ENCODE data around the gene TECPR2. TPM values are rescaled to one million over a fixed set of nuclear protein-coding genes. Genes with fewer than 3 reads are reported as not detected.
A peak's percentile ranks its signal among the peaks of the same experiment; 100 is the strongest.
"Not testable (repeated sequence)": the region's sequence is repeated elsewhere in the genome, so short reads cannot be mapped to it uniquely, and the experiment has no call there.

The TECPR2 gene
- total RNA-seq, 2 experiments from 2014 or later, result 6.2 to 7.0 TPM

DNA sequence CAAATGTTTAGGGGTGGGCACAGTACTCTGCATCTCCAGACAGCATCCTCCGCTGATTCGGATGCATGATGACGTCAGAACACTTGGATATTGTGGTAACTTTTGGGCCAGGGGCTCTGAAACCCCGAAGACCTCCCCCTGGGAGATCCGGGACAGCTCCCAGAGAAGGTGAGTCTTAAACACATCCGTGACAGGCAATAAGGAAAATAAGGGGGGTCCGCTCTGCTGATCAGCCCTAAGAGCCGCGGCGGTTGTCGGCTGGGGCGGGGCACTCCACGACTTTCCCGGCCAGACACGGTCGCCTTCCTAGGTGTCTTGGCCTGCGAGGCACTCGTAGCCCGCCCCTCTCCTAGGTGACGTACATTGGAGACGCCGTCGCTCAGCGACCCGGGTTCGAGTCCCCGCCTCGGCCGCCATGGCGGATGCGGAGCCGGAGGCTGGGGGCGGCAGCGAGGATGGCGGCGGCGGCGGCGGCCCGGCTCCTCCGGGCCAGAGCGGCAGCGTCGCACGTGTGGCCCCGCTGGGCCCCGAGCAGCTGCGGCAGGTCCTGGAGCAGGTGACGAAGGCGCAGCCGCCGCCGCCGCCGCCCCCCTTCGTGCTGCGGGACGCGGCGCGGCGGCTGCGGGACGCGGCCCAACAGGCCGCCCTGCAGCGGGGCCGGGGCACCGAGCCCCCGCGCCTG lies 43.2 kb upstream of the TECPR2 start, which contains the start of gene ZNF839:
Gene ZNF839, plus strand, starts transcription at position 396 of the 682 bp plus-strand sequence. Its CDS starts 20 bp downstream, at position 416.
- Mint-ChIP-seq H3K36me3 (peaks cover 4% of the 10 kb centered on the region), H3K27ac (peak within 1 kb of the TSS; percentile 98), H3K9me3 (no peaks in the 10 kb centered on the region), H3K4me1 (ENCODE audit: low read depth) (peaks cover 47% of the 10 kb centered on the region), H3K4me3 (peak within 1 kb of the TSS; percentile 95), H3K27me3 (no peaks in the 10 kb centered on the region)
- peak; percentile 96 for DNase-seq
- CTCF ChIA-PET, result no interaction called here
- POLR2A ChIA-PET, result interaction anchor here (0.6 to 3.1 kb wide), 5 partner anchors 15 to 43 kb away, joined by 3 to 16 read pairs (median 3); partner anchors contain the start of genes CINP, MOK and TECPR2
- intact Hi-C loops (cut with micrococcal nuclease), result loop anchor here (1.0 to 5.0 kb wide), 8 partner anchors 43 to 612 kb away; partner anchors contain the start of genes CINP, DYNC1H1, PPP2R5C and RCOR1

DNA sequence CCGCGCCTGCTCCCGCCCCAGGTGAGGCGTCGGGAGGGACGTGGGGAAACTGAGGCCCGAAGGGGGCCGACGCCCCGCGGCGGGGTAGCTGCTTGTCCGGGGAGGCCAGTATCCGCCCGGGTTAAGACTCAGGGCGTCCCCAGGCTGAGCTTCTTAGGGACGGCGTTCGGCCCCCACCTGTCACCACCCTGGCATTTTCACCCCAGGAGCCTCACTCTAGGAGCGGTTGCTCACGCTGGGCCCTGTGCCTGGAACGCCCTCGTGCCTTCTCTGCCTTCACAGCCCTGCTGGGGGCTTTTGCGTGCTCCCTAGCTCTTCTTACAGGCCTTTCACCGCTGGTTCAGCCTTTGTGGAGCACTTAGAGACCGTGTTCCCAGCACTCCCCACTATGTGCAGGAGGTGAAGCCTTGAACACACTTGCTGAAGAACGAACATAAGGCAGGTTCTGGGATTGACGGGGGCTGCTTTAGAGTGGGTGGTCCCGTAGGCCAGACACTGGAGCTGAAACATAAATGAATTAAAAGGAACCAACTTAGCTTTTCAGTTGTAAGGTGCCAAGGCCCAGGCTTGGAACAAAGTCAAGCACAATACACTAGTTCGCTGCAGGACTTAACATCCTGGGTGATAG lies 42.6 kb upstream of the TECPR2 start:
- peak; percentile 41 for DNase-seq
- H3K4me3 Mint-ChIP-seq, result peak overlapping the region; percentile 88
- H3K9me3 Mint-ChIP-seq, result no peaks in the 10 kb centered on the region
- H3K36me3 Mint-ChIP-seq, result peaks cover 4% of the 10 kb centered on the region
- intact Hi-C loops (cut with micrococcal nuclease), result no loop called here
- no peaks in the 10 kb centered on the region for H3K27me3 Mint-ChIP-seq
- POLR2A ChIA-PET, result interaction anchor here (0.6 to 3.1 kb wide), 4 partner anchors 15 to 42 kb away, joined by 3 to 16 read pairs (median 4); partner anchors contain the start of genes CINP, MOK and TECPR2
- CTCF ChIA-PET, result interaction anchor here (0.7 to 1.6 kb wide), 4 partner anchors 15 to 234 kb away, joined by 3 to 4 read pairs (median 3); partner anchors contain the start of gene MOK
- H3K4me1 Mint-ChIP-seq (ENCODE audit: low read depth), result peaks cover 41% of the 10 kb centered on the region
- peak overlapping the region; percentile 88 for H3K27ac Mint-ChIP-seq

- intact Hi-C loops (cut with micrococcal nuclease), result no loop called here
- Mint-ChIP-seq H3K27me3 (no peaks in the 10 kb centered on the region), H3K4me1 (ENCODE audit: low read depth) (peaks cover 38% of the 10 kb centered on the region), H3K27ac (peak overlapping the region; percentile 88), H3K9me3 (no peaks in the 10 kb centered on the region), H3K4me3 (peak overlapping the region; percentile 88), H3K36me3 (peaks cover 4% of the 10 kb centered on the region)
- ChIA-PET CTCF (interaction anchor here (0.7 to 1.7 kb wide), 6 partner anchors 16 to 359 kb away, joined by 3 to 4 read pairs (median 3); partner anchors contain the start of gene MOK), POLR2A (interaction anchor here (0.9 to 3.1 kb wide), 3 partner anchors 16 to 41 kb away, joined by 3 to 16 read pairs (median 5); partner anchors contain the start of genes CINP, MOK and TECPR2)
- no peak for DNase-seq
Measured at GRCh38 chr14:102320671-102321455, 41.9 kb upstream of the TECPR2 start.

DNA sequence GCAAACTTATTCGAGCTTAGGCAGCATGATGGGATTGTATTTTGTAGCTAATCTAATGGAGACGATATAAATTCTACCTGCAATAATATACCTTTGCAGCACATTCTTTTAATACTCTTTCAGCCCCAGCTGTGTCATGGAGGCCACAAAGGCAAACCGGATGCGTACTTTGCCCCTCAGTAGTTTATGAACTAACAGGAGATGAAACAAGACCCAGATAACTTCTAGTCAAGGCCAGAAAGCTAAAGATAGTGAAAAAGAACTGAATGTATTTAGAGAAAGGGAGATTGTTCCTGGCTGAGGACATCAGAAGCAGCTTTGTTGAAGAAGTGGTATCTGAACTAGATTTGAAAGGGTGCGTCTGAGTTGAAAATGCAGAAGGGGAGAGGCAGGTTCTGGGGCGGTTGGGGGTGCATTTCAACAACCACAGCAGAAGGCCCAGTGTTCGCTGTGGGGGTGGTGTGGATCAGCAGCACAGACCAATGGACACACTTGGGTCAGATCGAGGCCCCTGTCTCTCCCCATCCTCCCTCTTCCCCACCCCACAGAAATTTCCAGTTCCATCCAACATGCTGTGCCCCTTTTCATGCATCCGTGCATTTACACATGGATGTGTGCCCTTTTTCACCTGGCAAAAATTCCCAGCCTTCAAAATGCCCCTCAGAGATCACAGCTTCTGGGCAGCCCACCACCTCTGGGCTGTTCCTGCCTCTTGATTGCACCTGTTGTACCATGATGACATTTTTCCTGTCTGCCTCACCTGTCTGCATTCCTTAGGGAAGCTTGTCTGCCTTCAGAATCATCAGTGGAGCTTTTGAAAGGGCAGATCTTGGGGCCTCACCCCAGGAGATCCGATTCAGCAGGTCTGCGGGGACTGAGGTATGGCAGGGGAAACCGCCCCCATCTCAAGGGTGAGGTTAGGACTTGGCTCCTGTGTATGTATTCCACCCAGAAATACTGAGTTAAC lies 41.0 kb upstream of the TECPR2 start:
- H3K27me3 Mint-ChIP-seq, result no peaks in the 10 kb centered on the region
- ChIA-PET POLR2A (interaction anchor here (0.7 to 3.1 kb wide), 3 partner anchors 13 to 41 kb away, joined by 3 to 16 read pairs (median 5); partner anchors contain the start of genes CINP and TECPR2), CTCF (interaction anchor here (1.0 to 1.7 kb wide), 4 partner anchors 17 to 360 kb away, joined by 3 read pairs; partner anchors contain the start of gene MOK)
- H3K9me3 Mint-ChIP-seq, result no peaks in the 10 kb centered on the region
- H3K4me1 Mint-ChIP-seq (ENCODE audit: low read depth), result peaks cover 34% of the 10 kb centered on the region
- H3K36me3 Mint-ChIP-seq, result peaks cover 10% of the 10 kb centered on the region
- H3K27ac Mint-ChIP-seq, result peak overlapping the region; percentile 48
- peak overlapping the region; percentile 3 for H3K4me3 Mint-ChIP-seq
- intact Hi-C loops (cut with micrococcal nuclease), result no loop called here
- DNase-seq, result no peak

DNA sequence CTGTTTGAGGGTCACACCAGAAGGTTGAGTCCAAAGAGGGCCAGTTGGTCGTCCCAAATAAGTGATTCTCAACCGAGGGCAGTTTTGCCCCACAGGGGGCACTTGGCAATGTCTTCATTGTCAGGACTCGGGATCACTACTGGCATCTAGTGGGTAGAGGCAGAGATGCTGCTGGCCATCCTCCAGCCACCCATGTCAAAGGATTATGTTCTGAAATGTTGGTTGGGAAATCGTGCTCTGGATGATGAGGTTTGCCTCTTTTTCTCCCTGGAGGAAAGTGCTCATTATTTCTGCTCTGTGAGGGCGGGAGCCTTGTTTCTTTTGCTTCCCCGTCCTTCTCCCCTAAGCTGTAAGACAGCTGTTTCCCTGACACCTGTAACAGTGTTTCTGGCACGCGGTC lies 39.6 kb upstream of the TECPR2 start:
- intact Hi-C loops (cut with micrococcal nuclease), result no loop called here
- no peak overlapping the region for H3K27ac Mint-ChIP-seq
- no peak overlapping the region for H3K4me3 Mint-ChIP-seq
- H3K27me3 Mint-ChIP-seq, result no peaks in the 10 kb centered on the region
- peak; percentile 45 for DNase-seq
- H3K36me3 Mint-ChIP-seq, result peaks cover 6% of the 10 kb centered on the region
- ChIA-PET POLR2A (no interaction called here), CTCF (interaction anchor here (1.6 kb wide), 1 partner anchor 9 kb away, joined by 4 read pairs; no protein-coding TSS in a partner anchor)
- H3K4me1 Mint-ChIP-seq (ENCODE audit: low read depth), result peaks cover 26% of the 10 kb centered on the region
- no peaks in the 10 kb centered on the region for H3K9me3 Mint-ChIP-seq

DNA sequence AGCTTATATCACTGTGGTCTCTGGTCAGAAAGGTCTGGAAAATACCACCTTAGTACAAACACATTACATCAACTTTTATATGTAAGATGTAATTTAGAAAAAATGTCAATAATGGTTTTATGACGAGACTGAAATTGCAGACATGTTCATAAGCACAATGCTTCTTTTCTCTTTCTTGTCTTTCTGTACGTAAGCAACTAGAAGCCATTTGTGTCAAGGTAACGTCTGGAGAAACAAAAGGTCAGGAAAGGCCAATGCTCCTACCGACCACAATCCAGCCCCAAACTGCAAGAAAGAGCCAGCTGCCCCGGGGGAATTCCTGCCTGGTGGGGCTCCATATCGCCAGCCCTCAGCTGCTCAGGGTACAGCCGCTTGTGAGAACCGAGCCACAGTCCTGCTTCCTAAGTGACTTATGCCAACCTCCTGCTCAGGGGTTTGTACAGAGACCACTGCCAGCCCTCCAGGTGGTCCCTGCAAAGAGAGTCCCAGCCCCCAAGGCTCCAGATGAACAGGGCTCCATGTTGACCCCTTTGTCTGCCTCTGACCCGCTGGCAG lies 36.9 kb upstream of the TECPR2 start:
- no peak overlapping the region for H3K4me3 Mint-ChIP-seq
- no peaks in the 10 kb centered on the region for H3K9me3 Mint-ChIP-seq
- DNase-seq, result no peak
- H3K27ac Mint-ChIP-seq, result no peak overlapping the region
- H3K4me1 Mint-ChIP-seq (ENCODE audit: low read depth), result peaks cover 6% of the 10 kb centered on the region
- H3K36me3 Mint-ChIP-seq, result peaks cover 6% of the 10 kb centered on the region
- intact Hi-C loops (cut with micrococcal nuclease), result no loop called here
- no peaks in the 10 kb centered on the region for H3K27me3 Mint-ChIP-seq
- ChIA-PET CTCF (interaction anchor here (1.2 kb wide), 1 partner anchor 12 kb away, joined by 3 read pairs; no protein-coding TSS in a partner anchor), POLR2A (no interaction called here)

- H3K27ac Mint-ChIP-seq, result no peak overlapping the region
- POLR2A ChIA-PET, result no interaction called here
- CTCF ChIA-PET, result no interaction called here
Measured at GRCh38 chr14:102326583-102326982, 36.2 kb upstream of the TECPR2 start.

GRCh38 chr14:102329381-102329780 lies 33.4 kb upstream of the TECPR2 start:
- H3K4me3 Mint-ChIP-seq; H3K4me1 Mint-ChIP-seq (ENCODE audit: low read depth); intact Hi-C loops (cut with micrococcal nuclease); H3K27ac Mint-ChIP-seq; DNase-seq; CTCF ChIA-PET; POLR2A ChIA-PET; H3K27me3 Mint-ChIP-seq; H3K9me3 Mint-ChIP-seq: not testable (repeated sequence)
- H3K36me3 Mint-ChIP-seq, result peaks cover 16% of the 10 kb centered on the region

More at GRCh38 chr14:102326583-102326982, 36.2 kb upstream of the TECPR2 start:
- H3K9me3 Mint-ChIP-seq, result no peaks in the 10 kb centered on the region
- intact Hi-C loops (cut with micrococcal nuclease), result no loop called here
- no peak overlapping the region for H3K4me3 Mint-ChIP-seq
- peaks cover 6% of the 10 kb centered on the region for H3K36me3 Mint-ChIP-seq
- H3K4me1 Mint-ChIP-seq (ENCODE audit: low read depth), result peaks cover 3% of the 10 kb centered on the region
- no peaks in the 10 kb centered on the region for H3K27me3 Mint-ChIP-seq
- DNase-seq, result no peak

DNA sequence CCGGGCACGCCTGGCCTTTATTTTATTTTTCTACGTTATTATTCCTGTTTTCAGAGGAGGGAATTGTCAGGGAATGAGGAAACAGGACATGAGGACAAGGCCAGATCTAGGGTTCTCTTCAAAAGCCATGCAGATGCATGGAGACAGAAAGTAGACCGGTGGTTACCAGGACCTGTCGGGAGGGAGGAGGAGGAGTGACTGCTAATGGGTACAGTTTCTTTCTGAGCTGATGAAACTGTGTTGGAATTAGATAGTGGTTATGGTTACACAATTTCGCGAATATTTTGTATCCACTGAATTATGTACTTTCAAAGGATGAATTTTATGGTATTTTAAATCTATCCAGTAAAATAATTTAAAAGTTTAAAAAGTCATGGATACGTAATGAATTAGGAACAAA lies 31.9 kb upstream of the TECPR2 start:
- CTCF ChIA-PET, result no interaction called here
- peaks cover 2% of the 10 kb centered on the region for H3K4me1 Mint-ChIP-seq (ENCODE audit: low read depth)

DNA sequence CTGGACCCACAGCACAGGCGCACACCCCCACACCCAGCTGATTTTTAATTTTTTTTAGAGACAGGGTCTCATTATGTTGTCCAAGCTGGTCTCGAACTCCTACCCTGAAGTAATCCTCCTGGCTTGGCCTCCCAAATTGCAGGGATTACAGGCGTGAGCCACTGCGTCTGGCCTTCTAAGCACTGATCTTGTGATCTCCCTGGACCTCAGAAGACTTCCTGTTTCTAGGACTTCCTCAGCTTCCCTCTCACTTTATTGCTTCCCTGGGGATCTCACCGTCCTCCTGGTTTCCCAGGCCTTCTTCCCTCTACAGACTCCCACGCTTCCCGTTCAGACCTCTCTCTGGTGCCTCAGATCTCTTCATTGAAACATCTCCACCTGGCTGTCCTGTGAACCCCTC lies 29.4 kb upstream of the TECPR2 start:
- ChIA-PET CTCF (no interaction called here), POLR2A (no interaction called here)
- Mint-ChIP-seq H3K4me3 (no peak overlapping the region), H3K9me3 (no peaks in the 10 kb centered on the region), H3K27me3 (no peaks in the 10 kb centered on the region), H3K36me3 (peaks cover 22% of the 10 kb centered on the region), H3K27ac (no peak overlapping the region), H3K4me1 (ENCODE audit: low read depth) (peaks cover 2% of the 10 kb centered on the region)
- DNase-seq, result no peak
- intact Hi-C loops (cut with micrococcal nuclease), result no loop called here

More for the DNA sequence above, 31.9 kb upstream of the TECPR2 start:
- intact Hi-C loops (cut with micrococcal nuclease), result no loop called here
- Mint-ChIP-seq H3K4me3 (no peak overlapping the region), H3K27me3 (no peaks in the 10 kb centered on the region), H3K27ac (no peak overlapping the region), H3K9me3 (no peaks in the 10 kb centered on the region), H3K36me3 (peaks cover 20% of the 10 kb centered on the region)
- POLR2A ChIA-PET, result no interaction called here
- no peak for DNase-seq
